Hepatocyte (in vitro differentiated cells): ENCODE data around the gene COL21A1. TPM values are rescaled to one million over a fixed set of nuclear protein-coding genes. Genes with fewer than 3 reads are reported as not detected.

ENCODE experiments used
- DNase-seq: peaks from one replicate; pipeline ENCODE4 v3.0.0-alpha.2; 2016; ENCODE audit warnings: low spot score
- H2AFZ ChIP-seq: fragments of 200-600 bp; sonication (generic); 2 replicates; pipeline ENCODE4 v1.6.0; 2016; ENCODE audit warnings: antibody characterized with exemption, mild to moderate bottlenecking
- H3K27ac ChIP-seq: fragments of 200-600 bp; sonication (generic); 2 replicates; pipeline ENCODE4 v1.5.1; 2016; ENCODE audit warnings: mild to moderate bottlenecking
- H3K27me3 ChIP-seq: fragments of 200-600 bp; sonication (generic); 2 replicates; pipeline ENCODE4 v1.6.1; 2016
- H3K36me3 ChIP-seq: fragments of 200-600 bp; sonication (generic); replicated peaks from 2 replicates; pipeline ENCODE4 v1.5.1; 2016; ENCODE audit warnings: low read depth; ENCODE audit not compliant: insufficient read depth
- H3K4me1 ChIP-seq: fragments of 200-600 bp; sonication (generic); 2 replicates; pipeline ENCODE4 v1.5.1; 2016; ENCODE audit warnings: mild to moderate bottlenecking, moderate library complexity; ENCODE audit not compliant: insufficient read depth
- H3K4me2 ChIP-seq: fragments of 200-600 bp; sonication (generic); 2 replicates; pipeline ENCODE4 v1.6.0; 2016
- H3K4me3 ChIP-seq: fragments of 200-600 bp; sonication (generic); 2 replicates; pipeline ENCODE4 v1.5.1; 2016; ENCODE audit warnings: mild to moderate bottlenecking
- H3K79me2 ChIP-seq: fragments of 200-600 bp; sonication (generic); 2 replicates; pipeline ENCODE4 v1.6.0; 2017; ENCODE audit warnings: mild to moderate bottlenecking
- H3K9me2 ChIP-seq: fragments of 200-600 bp; sonication (generic); replicated peaks from 2 replicates; pipeline ENCODE4 v1.6.0; 2017; ENCODE audit warnings: mild to moderate bottlenecking; ENCODE audit not compliant: insufficient read depth
- H3K9me3 ChIP-seq: fragments of 200-600 bp; sonication (generic); 2 replicates; pipeline ENCODE4 v1.5.1; 2016; ENCODE audit warnings: low read depth, mild to moderate bottlenecking
- H4K20me1 ChIP-seq: fragments of 200-600 bp; sonication (generic); 2 replicates; pipeline ENCODE4 v1.6.0; 2016; ENCODE audit warnings: mild to moderate bottlenecking; ENCODE audit not compliant: insufficient read depth, poor library complexity, severe bottlenecking
- EZH2 ChIP-seq: fragments of 200-600 bp; sonication (generic); IDR thresholded peaks from 2 replicates; pipeline ENCODE4 v1.6.1; 2016; ENCODE audit warnings: antibody characterized with exemption, mild to moderate bottlenecking, borderline replicate concordance
- EZH2phosphoT487 ChIP-seq: fragments of 200-600 bp; sonication (generic); IDR thresholded peaks from one replicate; pipeline ENCODE4 v1.6.1; 2018; ENCODE audit warnings: antibody characterized with exemption, mild to moderate bottlenecking, low read depth, moderate library complexity; ENCODE audit not compliant: unreplicated experiment, severe bottlenecking
- WGBS: methylation state at CpG from one replicate; pipeline ENCODE4 v1.1.6; 2016; ENCODE audit warnings: low lambda C conversion rate; ENCODE audit errors: missing lambda C conversion rate; 5-methylcytosine and 5-hydroxymethylcytosine counted together
- polyA plus RNA-seq: library from polyadenylated mRNA; unstranded; fragments of >200 nt; fragmentation: Nextera tagmentation; extraction: Ambion mirVana; gene quantifications from 2 replicates; pipeline ENCODE4 v1.2.1, GENCODE V29; 2016
- total RNA-seq: library from RNA; depleted of rRNA; stranded (reverse); fragments of >200 nt; gene quantifications from 2 replicates; pipeline ENCODE4 v1.2.3, GENCODE V29; 2014
- TF ChIP-seq, protein P1 (sequence below): fragments of 200-600 bp; sonication (generic); IDR thresholded peaks from 2 replicates; pipeline ENCODE4 v1.5.1; 2016; ENCODE audit warnings: antibody characterized with exemption, mild to moderate bottlenecking; ENCODE audit not compliant: poor library complexity

The COL21A1 gene
- total and polyA plus RNA-seq, 2 experiments from 2014 or later, result 36.2 to 44.7 TPM

DNA sequence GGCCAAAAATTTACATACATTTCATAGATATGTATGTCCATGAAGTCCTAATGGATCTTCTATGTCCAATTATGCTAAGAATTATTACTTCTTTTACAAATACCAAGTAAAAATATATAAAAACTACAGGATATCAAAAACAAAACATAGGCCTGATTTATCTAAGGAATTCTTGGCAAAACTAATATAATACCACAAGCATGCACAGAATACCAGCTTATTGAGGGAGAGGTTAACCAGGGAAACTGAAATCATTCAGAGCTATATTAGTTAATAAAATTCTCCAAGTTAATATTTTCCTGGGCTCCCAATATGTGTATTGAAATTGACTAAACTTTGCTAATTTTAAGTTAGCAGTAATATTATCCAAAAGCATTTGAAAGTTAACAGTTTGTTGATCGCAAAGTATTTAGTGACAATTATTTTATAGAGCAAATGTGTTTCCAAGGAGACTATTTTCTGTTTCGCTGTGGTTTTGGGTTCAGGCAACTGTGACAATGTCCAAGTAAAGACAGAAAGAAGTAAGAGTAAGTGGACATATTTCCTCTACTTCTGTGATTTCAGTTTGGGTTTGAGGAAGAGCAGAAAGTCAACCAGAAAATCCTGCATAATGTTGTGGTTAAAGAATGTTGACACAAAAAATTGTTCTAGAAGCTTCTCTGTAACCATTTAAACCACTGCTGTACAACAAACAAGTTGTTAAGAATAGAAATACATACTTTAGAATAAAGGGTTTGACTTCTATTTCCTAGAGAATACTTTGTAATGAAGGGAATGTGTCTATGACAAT, 167.4 kb downstream of the COL21A1 start:
- no peak overlapping the region for H3K4me2 ChIP-seq
- H3K4me3 ChIP-seq, result no peak overlapping the region
- TF ChIP-seq, protein P1, sequence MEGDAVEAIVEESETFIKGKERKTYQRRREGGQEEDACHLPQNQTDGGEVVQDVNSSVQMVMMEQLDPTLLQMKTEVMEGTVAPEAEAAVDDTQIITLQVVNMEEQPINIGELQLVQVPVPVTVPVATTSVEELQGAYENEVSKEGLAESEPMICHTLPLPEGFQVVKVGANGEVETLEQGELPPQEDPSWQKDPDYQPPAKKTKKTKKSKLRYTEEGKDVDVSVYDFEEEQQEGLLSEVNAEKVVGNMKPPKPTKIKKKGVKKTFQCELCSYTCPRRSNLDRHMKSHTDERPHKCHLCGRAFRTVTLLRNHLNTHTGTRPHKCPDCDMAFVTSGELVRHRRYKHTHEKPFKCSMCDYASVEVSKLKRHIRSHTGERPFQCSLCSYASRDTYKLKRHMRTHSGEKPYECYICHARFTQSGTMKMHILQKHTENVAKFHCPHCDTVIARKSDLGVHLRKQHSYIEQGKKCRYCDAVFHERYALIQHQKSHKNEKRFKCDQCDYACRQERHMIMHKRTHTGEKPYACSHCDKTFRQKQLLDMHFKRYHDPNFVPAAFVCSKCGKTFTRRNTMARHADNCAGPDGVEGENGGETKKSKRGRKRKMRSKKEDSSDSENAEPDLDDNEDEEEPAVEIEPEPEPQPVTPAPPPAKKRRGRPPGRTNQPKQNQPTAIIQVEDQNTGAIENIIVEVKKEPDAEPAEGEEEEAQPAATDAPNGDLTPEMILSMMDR, result no peak
- H3K9me3 ChIP-seq, result no peaks in the 10 kb centered on the region
- no peak overlapping the region for H2AFZ ChIP-seq
- no peaks in the 10 kb centered on the region for H4K20me1 ChIP-seq
- no peaks in the 10 kb centered on the region for H3K27me3 ChIP-seq
- DNase-seq, result no peak
- no peak overlapping the region for H3K27ac ChIP-seq
- H3K9me2 ChIP-seq, result no peaks in the 10 kb centered on the region
- H3K79me2 ChIP-seq, result no peaks in the 10 kb centered on the region
- no peaks in the 10 kb centered on the region for H3K4me1 ChIP-seq
- H3K36me3 ChIP-seq, result no peaks in the 10 kb centered on the region
- 96% methylated on average over 2 of the region's 2 CpGs for WGBS

DNA sequence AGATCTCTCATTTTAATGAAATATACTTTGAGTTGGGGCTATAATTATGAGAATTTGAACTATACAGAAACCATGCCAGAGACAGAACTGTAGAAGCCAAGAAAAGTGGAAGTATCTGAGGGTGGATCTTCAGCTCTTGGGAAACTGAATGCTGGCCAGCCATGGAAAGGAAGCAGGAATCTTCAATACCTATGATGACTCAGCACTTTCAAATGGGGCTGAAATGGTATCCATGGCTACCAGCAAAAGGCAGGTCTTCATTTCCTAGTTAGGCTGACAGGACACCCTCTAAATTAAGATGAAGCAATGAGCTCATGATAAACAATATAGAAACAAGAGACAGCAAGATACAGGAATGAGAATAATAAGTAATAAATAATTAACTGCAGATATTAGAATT, 171.3 kb downstream of the COL21A1 start:
- no peak overlapping the region for H3K4me2 ChIP-seq
- TF ChIP-seq, protein P1, result no peak
- no peak for TF ChIP-seq EZH2phosphoT487
- TF ChIP-seq EZH2, result no peak
- H3K9me3 ChIP-seq, result no peaks in the 10 kb centered on the region
- no peaks in the 10 kb centered on the region for H3K27me3 ChIP-seq
- H2AFZ ChIP-seq, result no peak overlapping the region
- no peak overlapping the region for H3K27ac ChIP-seq
- no peaks in the 10 kb centered on the region for H4K20me1 ChIP-seq
- DNase-seq, result no peak
- no peaks in the 10 kb centered on the region for H3K9me2 ChIP-seq
- no peaks in the 10 kb centered on the region for H3K4me1 ChIP-seq
- H3K79me2 ChIP-seq, result no peaks in the 10 kb centered on the region
- no peaks in the 10 kb centered on the region for H3K36me3 ChIP-seq
- no peak overlapping the region for H3K4me3 ChIP-seq

DNA sequence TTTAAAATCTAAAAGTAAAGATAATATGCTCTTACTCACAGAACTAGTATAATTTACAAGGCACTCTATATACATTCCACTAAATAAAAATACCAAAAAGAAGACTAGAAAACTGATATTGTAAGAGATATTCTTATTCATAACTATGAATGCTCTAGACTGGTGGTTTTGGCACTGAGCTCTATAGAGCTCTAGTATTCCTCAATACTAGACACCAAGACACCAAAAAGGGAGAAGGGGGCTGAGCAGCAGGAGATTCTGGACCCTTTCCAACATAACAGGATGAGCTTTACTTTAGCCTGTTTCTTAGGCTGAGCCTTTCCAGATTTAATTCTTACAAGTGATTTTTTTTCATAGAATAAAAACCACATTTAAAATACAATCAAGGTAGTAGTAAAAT, 173.6 kb downstream of the COL21A1 start:
- H3K9me2 ChIP-seq, result no peaks in the 10 kb centered on the region
- H3K4me2 ChIP-seq, result no peak overlapping the region
- H3K36me3 ChIP-seq, result no peaks in the 10 kb centered on the region
- H3K4me3 ChIP-seq, result no peak overlapping the region
- TF ChIP-seq EZH2phosphoT487 (no peak), EZH2 (no peak)
- TF ChIP-seq, protein P1, result no peak
- H3K27ac ChIP-seq, result no peak overlapping the region
- H3K79me2 ChIP-seq, result no peaks in the 10 kb centered on the region
- H4K20me1 ChIP-seq, result no peaks in the 10 kb centered on the region
- no peak overlapping the region for H2AFZ ChIP-seq
- DNase-seq, result no peak
- no peaks in the 10 kb centered on the region for H3K27me3 ChIP-seq
- H3K9me3 ChIP-seq, result no peaks in the 10 kb centered on the region
- no peaks in the 10 kb centered on the region for H3K4me1 ChIP-seq

DNA sequence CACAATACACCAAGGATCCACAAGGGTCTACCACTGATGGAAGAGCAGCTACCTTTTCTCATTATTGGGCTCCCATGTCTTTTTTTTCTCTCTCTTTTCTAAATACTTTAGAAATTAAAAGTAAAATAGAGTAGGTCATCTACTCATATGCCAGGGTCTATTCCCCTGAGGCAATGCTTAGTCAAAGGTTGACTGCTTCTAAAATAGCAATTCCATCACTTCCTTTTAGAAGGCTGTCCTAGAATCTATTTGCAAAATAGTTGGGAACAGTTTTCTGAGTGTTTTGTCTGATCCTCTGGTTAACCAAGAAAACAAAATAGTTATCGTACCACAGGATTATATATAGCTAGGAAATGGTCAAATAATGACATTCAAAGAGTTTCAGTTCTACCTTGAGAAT, 174.1 kb downstream of the COL21A1 start:
- no peak for DNase-seq
- Histone ChIP-seq H3K4me3 (no peak overlapping the region), H2AFZ (no peak overlapping the region), H3K4me1 (no peaks in the 10 kb centered on the region), H3K27me3 (no peaks in the 10 kb centered on the region), H3K36me3 (no peaks in the 10 kb centered on the region), H3K4me2 (no peak overlapping the region), H3K27ac (no peak overlapping the region), H3K9me3 (no peaks in the 10 kb centered on the region), H3K9me2 (no peaks in the 10 kb centered on the region), H3K79me2 (no peaks in the 10 kb centered on the region), H4K20me1 (no peaks in the 10 kb centered on the region)
- WGBS, result 100% methylated on average over 1 of the region's 1 CpG
- TF ChIP-seq EZH2 (no peak), EZH2phosphoT487 (no peak)
- TF ChIP-seq, protein P1, result no peak
